HG02642 (cell line): ENCODE results near the gene CD300LF.

ENCODE experiments used
- ATAC-seq: cut with Tn5 transposase; IDR thresholded peaks from one replicate; pipeline ENCODE4 v1.9.1; 2021; ENCODE audit warnings: mild to moderate bottlenecking; ENCODE audit not compliant: unreplicated experiment, poor library complexity

Gene CD300LF

DNA sequence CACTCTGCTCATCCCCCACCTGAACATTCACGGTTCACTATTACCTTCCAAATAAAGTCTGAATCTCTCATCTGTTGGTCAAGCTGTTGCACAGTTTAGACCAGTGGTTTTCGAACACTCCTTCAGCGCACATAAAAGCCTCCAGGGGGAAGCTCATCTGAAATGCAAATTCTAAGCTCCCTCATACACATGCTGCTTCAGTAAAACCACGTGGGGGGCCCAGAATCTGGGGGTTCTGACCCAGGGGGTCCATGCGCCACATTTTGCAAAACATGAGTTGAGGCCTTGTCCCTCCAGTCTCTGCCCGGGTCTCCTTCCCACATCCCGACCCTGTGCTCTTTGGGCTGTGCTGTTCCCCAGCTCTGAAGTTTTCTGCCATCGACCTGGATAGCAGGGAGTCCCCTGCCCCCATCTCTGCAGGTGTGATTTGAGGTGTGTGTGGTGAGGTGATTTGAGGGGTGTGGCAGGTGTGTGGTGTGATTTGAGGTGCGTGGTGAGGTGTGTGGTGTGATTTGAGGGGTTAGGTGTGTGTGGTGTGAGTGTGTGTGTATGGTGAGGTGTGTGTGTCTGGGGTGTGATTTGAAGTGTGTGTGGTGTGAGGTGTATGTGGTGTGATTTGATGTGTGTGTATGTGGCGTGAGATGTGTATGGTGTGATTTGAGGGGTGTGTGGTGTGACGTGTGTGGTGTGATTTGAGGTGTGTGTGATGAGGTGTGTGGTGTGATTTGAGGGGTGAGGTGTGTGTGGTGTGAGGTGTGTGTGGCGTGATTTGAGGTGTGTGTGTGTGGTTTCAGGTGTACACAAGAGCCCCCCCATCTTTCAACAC lies 19.5 kb upstream of the CD300LF start:
- ATAC-seq, result no peak

DNA sequence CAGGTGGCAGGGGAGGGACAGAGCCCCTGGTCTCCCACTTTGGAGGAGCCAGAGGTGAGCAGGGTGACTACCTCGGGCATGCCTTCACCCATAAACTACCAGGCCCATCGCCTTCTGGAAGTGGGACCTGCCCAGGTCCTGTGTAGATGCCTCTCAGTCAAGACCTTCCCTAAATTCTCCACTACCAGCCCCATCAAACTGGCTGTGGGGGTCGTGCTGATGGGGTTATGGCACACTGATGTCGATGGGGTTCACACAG lies 18.6 kb upstream of the CD300LF start:
- no peak for ATAC-seq

DNA sequence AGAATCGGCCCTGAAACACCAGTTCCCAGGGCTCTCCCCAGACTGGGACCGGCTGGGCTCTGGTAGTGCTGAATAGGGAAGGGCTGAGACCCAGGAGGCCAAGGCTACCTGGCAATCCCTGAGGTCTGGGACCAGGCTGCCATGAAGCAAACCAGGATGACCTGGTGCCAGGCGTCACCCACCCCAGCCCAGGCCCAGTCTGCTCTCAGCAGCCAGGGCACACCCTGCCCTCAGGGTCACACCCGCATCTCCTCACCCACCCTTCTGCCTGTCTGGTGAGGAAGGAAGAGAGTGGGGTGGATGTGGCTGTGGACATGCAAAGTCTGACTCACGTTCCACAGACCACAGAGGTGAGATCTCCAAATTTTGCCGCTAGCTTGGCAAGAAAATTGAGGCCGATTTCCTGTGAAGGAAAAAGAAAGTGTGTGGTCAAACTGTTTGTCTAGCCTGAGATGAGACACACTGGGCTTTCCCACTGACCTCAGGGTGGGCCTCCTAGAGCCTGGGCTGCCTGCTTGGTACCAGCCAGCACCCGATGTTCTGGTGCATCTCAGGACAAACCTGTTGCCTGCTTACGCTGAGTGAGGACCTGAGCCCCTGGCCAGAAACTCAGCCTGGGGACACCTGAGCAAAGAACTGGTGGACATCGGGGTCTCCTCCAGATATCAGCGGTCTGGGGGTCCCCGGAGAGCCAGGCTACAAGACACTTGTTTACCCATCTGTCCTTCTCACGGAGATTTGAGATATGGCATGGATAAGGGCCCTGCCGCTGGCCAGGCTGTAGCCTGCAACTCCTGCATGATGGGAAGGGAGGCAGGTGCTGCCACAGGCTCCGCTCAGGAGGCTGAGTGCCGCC lies 18.0 kb upstream of the CD300LF start:
- ATAC-seq, result no peak

GRCh38 chr17:74729866-74730265 lies 17.1 kb upstream of the CD300LF start:
- no peak for ATAC-seq

GRCh38 chr17:74729368-74729767 lies 16.6 kb upstream of the CD300LF start:
- ATAC-seq, result no peak

DNA sequence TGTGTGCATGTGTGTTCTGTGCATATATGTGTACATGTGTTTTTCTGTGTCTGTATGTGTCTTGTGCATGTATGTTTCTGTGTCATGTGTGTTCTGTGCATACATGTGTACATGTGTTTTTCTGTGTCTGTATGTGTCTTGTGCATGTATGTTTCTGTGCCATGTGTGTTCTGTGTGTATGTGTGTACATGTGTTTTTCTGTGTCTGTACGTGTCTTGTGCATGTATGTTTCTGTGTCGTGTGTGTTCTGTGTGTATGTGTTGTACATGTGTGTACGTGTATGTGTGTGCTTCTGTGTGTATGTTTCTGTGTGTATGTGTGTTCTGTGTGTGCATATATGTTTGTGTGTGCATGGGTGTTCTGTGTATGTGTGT lies 16.0 kb upstream of the CD300LF start:
- ATAC-seq, result no peak

- ATAC-seq, result no peak
Measured at GRCh38 chr17:74728033-74728701, 15.4 kb upstream of the CD300LF start.

DNA sequence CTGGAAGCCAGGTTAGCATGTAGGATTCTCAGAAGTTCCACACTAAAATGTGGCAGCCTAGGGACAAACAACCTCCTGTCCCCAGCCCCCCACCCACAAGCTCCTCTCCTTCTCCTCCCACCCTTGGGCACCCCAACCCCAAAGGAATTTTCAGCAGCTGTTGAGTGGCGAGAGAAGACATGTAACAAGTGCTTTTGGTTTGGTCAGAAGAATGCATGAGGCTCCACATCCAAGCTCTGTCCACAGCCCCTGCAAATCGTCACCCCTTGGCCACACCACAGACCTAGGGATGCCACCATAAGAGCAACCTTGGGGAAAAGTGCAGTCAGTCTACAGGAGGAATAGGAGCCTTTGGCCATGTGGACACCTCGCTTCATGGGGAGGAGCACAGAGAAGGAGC lies 12.4 kb upstream of the CD300LF start:
- no peak for ATAC-seq

- no peak for ATAC-seq
Measured at GRCh38 chr17:74723891-74724290, 11.2 kb upstream of the CD300LF start.

- ATAC-seq, result no peak
Measured at GRCh38 chr17:74722782-74723181, 10.1 kb upstream of the CD300LF start.

- ATAC-seq, result no peak
Measured at GRCh38 chr17:74720506-74720905, 7.8 kb upstream of the CD300LF start.

DNA sequence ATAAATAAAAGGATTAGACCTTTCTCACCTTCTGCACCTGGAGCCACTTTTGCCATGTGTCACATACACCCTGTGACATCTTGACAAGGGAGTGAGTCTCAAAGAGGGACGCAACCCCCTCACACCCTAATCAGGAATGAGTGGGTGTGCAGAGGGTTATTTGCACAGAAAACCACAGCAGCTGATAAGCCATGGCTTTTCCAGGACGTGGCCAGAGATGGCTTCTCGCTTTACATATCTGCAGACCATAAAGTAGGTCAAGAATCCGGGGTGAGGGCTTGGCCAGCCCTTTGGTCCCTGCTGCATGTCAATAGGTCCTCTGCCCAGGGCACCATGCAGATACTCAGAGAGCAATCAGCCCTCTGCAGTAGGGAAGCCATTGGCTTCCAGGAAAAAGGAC lies 2.4 kb upstream of the CD300LF start:
- ATAC-seq, result no peak

DNA sequence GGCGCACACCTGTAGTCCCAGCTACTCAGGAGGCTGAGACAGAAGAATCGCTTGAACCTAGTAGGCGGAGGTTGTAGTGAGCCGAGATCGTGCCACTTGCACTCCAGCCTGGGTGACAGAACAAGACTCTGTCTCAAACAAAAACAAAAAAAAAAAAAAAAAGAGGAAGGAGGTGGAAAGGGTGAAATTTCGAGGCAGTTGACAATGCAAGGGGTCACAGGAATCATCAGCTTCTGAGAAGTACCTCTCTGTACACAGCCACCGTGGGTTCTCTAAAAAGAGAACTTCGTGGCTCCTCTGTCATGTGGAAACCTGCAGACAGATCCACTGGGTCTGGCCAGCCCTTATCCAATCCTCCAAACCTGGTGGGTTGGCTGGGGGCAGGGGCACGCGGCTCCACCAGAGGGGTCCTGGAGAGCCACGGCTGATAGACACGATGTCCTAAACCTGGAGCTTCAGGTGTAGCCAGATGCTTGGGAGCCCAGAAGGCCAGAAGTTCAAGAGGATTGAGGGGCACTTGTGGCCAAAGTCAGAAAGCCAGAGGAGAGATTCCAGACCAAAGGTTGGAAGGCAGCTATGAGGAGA lies 540 bp upstream of the CD300LF start:
- ATAC-seq, result no peak

- no peak for ATAC-seq
Measured at GRCh38 chr17:74712301-74712700, 422 bp downstream of the CD300LF start.

DNA sequence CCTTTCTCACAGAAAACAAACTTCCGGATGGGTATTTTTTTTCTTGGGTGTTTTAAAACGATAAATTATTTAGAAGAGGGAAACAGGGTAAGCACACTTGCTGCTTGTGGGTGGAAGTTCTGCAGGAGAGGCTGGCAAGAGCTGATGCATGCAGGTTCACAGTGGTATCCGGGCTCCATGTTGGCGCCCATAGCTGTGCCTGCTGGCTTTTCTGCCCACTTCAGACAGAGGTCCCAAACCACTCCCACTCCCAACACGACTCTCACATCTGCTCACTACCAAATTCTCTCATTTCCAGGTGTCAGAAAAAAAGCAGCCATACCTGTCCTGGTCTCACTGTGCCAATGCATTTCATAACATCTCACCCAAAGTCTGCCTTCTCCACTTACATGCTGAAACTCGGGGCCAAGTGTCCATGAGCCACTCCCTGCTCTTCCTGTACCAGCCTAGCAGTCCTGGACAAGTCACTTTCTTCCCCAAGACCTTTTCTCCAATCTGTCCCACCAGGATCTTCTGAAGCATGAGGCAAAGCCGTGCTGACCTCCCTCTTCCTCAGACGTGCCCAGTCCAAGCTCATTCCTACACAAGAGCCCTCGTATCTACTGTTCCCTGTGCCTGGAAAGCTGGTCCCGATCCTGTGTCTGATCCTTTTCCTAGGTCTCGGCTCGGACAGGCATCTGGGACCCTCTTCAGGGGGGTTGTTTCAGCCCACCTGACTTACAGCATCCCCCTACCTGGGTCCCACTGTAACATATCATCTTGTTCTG lies 1.5 kb downstream of the CD300LF start:
- ATAC-seq, result no peak

DNA sequence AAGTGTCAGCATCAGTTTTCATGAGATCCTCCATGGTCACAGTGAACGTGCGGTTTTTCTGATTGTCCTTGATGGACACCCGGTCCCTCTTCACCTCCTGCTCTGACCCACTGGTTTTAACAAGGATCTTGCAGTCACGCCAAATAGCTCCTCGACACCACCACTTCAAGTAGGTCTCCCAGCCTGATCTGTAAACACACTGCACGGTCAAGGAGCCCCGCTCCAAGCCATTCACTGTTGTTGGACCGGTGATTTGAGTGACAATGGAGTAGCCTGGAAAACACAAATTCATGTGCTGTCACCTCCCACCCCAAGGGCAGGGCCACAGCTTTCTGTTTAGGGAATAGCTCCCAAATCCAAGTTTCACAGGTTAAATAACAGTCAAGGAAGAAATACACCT lies 8.2 kb downstream of the CD300LF start:
- ATAC-seq, result no peak

- ATAC-seq, result no peak
Measured at GRCh38 chr17:74703311-74703710, 9.4 kb downstream of the CD300LF start.

DNA sequence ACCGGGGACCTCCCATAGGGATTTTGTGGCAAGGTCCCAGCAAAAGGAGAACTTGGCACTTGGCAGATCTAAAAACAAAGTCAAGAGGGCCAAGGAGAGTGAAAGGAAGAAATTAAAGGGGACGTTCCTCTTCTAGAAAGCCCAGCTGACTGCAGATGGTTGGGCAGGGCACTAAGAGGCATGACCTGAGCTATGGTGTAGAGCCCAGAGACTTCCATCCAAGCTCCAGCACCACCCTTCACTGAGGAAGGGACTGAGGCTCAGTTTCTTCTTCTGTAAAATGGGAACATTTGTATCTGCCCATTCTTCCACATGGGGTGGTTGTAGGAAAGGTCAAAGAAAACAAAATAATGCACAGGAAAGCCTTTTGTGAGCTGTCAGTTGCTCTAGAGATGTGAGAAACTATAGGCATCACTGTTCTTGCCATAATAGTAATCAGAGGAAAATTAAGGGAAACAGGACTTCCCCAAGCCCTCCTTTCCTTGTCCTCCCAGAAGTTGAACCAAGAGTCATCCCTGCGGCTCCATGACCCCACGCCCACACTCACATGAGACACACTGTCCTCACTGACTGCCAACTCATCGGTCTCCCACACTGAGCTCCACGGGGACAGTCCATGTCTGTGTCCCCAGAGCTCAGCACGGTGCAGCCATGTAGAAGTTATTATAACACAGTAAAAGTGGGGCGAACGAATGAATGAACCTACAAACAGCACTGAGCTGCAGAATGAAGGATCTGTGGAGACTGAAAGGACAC lies 10.4 kb downstream of the CD300LF start:
- no peak for ATAC-seq

- ATAC-seq, result no peak
Measured at GRCh38 chr17:74699236-74699635, 13.5 kb downstream of the CD300LF start.

- ATAC-seq, result no peak
Measured at GRCh38 chr17:74698069-74698468, 14.7 kb downstream of the CD300LF start.
